ENCODE results near the gene SH3RF3.
A peak's percentile ranks its signal among the peaks of the same experiment; 100 is the strongest.

SH3RF3 gene

DNA sequence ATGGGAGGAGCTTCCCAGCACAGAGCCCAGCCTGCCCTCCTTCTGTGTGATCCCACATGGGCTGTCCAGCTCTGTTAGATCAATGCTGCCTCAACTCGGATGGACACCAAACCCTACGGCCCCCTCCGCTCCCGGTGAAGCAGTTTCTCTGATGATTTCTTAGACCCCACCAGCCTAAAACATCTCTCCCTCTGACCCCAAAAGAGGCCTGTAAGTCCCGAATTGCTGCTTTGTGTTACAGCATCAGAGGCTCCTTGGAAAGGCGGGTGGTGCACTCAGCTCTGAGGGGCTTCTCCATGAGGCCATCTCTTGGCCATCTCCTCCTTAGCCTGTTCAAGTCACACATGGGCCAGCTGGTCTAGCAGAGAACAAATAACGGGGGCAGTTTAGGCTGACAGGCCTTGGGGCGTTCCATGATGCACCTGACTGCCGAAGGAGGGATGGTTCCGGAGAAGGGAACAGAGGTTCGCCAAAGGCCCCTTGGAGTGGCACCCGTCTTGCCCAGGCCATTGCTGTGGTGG, 240.7 kb downstream of the SH3RF3 start:
- no peak for DNase-seq

DNA sequence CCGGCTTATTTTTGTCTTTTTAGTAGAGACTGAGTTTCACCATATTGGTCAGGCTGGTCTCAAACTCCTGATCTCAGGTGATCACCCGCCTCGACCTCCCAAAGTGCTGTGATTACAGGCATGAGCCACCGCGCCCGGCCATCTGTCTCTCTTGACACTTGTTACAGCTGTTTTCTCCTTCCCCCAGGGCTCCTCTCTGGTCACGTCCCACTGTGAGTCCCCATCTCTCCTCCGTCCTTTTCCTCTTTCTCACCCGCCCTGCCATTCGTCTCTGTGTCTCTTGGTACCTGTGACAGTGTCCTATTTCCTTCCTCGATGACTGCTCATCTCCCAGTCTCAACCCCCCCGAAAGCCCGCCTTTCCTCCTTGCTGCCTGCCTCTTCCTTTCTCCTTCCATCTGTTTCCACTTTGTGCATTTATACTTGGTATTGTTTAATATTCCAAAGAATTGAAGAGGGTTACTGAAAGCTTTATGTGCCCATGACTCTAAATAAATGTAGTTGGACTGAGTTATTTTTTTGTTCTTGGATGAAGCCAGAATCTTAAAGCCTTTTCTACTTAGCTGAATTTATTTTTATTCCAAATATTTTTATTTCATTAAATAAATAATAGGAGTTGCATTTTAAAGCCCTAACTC, 241.5 kb downstream of the SH3RF3 start:
- no peak for DNase-seq

DNA sequence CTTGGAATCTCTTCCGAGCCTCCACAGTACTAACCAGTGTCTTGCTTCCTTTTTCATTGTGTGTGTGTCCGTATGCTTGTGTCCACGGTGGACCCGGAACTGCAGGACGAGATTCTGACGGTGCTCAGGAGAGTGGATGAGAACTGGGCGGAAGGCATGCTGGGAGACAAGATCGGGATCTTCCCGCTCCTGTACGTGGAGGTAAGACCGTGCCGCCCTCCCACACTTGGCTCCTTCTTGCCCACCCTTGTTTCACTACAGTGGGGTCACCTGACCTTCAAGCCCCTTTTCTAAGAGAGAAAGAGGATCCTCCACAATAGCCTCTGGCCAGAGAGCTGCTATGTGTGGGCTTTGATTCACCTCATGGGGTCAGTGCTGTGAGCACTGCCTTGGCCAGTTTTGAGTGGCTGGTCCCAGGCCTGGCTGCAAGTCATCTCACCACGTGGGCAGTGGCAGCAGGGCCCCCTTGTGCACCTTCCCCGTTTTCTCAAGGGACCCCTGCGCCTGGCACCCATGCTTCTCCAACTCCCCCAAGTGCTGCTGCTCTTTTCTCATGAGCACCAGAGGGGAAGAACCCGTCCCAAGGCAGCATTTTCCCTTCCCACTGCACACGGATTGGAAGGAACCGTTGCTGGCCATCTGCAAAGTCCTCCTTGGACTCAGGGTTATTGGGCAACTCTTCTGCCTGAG, 242.6 kb downstream of the SH3RF3 start:
- DNase-seq = no peak

DNA sequence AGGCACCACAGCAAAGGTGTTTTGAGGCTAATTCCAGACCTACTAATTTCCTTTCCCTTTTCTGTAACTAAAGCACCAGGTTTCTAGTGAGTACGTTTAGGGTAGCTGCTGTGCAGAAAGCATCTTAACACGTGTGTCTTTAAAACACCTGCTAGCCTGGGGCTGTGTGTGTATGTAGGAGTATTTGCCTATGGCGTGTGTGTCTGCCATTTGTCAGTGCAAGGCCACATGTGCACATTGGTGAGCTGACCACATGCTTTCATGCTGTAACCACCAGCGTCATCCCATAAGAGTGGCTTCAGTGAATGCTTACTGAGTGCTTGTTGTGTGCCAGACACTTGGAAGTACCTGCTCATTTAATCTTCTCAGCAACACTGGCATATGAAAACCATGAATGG, 243.2 kb downstream of the SH3RF3 start:
- no peak for DNase-seq

DNA sequence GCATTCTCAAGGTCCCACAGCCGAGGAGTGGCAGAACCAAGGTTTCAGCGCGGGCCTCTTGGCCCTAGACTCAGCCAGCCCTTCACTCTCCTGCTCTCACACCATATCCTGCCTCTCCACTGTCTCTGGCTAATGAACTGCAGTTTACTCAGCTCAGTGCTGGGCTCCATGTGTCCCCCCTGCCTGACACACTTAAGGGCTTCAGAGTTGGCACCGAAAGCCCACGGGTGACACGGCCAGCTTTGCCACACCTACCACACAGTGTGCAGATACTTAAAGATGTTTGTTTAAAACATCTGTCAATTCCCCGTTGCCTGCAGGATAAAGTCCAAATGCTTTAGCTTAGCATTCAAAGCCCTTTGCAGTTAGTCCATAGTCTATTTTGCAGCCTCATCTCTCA, 243.6 kb downstream of the SH3RF3 start:
- no peak for DNase-seq

DNA sequence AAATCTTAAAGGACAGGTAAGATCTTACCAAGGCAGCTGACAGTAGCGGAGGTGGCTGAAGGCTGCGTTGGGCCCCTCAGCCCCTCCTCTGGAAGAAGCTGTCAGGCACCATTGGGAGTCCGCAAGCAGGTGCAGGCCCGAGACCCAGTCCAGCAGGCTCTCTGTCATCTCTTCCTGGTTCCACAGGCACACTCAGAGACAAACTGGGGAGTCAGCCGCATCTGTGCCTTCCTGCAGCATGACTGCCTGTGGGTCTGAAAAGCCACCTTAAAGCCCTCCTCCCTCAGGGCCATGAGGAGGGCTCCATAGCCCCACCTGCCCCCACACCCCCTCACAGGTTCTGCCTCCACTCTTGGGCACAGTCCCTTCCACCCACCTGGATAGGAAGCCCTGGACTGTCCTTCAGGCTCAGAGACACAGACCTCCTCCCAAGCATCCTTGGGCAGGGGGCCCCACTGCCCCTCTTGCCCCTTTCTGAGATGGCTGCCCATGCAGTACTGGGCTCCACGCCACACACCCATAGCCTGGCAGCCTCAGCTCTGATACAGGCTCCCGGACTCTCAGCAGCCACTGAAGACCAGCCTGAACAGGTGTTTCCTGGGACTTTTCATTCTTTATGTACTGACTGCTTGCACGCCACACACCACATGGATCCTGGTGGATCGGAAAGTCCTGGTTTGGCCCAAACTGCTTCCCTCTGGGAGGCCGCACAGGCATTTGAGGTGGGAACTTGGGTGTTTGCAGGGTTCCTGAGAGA, 245.0 kb downstream of the SH3RF3 start:
- no peak for DNase-seq

DNA sequence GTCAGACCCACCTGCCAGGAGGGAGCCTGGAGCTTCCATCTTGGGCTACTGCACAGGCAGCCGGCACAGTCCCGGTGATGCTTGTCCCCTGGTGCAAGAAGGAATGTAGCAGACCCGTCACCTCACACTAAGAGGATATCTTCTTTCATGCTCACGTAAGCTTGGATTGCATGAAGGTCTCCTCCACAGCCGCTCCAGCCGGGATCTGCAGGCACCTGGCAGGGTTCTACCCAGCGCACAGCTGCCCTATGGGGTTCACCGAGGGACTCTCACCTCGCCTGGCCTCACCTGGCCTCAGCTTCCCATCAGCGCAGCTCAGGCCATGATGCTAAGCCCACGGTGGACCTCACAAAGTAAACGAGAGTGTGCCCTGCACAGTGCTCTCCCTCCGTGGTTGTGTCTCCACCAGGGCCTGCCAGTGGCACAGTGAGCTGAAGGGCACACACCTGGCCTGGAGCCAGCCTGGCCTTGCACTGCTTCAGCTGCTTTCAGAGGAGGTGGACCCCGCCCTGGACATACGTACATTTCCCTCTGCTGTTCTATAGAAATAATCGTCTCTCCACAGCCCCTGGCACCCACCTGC, 245.6 kb downstream of the SH3RF3 start:
- no peak for DNase-seq

DNA sequence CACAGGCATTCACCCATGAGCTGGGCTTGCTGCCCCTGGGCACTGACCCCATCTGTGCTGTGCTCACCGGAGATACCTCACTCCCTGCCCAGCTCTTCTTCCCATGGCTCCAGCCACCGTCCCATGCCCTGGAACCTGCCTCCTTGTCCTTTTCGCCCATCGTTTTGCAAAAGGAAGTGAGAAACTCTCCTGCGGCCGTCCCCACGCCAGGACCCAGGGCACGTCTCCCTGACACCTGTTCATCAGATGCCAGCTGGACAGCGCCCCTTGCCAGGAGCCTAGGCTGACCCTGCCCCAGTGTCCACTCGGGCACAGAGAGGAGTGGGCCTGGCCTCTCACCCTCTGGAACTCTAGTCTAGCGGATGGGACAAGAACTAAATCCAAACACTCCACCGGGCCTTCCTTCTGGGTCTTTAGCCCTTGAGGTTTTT, 246.1 kb downstream of the SH3RF3 start:
- DNase-seq = no peak

DNA sequence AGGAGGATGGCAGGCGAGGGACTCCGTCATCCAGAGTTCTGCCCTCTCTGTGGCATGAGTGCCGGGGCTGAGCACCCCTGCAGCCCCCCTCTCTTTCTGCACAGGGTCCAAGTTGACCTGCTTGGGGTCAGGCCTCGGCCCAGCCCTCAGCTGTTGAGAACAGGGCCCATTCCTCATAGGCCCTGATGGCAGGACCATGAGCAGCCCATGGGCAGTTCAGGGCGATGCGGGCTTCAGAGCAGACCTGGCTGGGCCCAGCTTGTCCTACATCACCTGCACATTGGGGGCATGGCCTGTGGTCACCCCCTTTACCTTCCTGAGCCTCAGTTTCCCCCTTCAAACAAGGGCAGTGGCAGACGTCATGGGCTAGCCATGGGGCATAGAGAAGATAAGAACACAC, 246.7 kb downstream of the SH3RF3 start:
- DNase-seq = no peak

DNA sequence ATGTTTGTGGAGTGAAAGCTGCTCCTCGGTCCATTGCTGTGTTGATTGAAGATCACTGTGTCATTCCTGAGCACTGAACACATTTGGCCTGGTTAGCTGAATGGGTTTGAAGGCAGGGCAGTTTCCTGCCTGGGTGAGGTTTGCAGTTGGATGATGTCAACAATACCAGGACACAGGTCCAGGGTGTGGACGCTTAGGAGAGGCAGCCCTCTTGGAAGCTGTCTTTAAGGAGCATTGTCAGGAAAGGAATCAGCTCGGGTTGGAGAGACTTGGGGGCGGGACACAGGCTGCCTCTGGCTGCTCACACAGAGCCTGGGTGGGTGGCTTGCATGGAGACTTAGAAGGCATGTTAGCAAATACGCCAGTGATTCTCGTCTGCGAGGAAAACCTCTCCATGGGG, 247.1 kb downstream of the SH3RF3 start:
- no peak for DNase-seq

DNA sequence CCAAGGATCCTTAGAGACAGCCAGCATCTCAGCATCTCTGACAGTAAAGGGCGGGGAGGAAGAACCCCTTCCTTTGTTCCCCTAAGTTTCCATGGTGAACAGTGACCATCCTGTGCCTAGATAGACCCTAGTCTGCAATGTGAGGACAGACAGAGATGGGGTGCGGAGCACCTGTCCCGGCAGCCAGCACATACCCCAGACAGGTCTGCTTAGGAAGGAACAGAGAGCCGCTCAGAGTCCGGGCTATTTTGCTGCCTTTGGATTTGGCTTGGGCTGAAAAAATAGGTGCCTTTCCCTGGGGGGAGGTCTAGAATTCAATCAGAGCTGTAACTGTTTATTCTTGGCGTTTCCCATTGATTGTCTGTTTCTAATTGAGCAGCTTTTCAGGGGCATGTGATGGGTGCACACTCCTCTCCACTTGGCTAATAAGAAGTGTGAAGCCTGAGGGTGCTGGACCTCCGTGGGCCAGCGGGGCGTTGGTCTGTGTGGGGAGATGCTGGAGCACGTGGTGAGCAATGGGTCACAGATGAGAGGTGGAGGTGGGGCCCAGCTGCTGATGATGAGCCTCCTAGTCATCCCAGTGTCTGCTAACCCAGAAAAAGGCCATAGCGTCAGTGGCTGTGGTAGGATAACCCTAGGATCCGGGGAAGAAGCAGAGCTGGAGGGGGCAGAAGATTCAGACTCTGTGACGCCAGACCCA, 247.9 kb downstream of the SH3RF3 start:
- no peak for DNase-seq

DNA sequence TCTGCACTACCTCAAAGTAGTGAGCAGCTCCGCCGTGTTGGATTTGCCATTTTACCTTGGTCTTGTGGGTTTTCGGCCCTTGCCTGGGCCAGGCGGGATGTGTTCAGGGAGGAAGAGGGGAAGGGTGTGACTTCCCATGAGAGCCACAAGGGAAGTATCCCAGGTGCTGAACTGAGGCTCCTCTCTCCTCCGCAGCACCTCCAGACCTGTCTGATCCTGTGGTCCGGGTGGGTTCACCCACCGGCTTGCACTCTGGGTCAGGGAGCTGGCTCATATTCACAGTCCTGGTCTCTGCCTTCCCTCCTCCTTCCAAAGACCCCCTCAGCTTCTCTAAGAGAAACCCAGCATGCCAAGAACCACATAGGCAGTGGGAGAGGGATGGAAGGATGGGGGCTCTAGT, 249.0 kb downstream of the SH3RF3 start:
- no peak for DNase-seq

DNA sequence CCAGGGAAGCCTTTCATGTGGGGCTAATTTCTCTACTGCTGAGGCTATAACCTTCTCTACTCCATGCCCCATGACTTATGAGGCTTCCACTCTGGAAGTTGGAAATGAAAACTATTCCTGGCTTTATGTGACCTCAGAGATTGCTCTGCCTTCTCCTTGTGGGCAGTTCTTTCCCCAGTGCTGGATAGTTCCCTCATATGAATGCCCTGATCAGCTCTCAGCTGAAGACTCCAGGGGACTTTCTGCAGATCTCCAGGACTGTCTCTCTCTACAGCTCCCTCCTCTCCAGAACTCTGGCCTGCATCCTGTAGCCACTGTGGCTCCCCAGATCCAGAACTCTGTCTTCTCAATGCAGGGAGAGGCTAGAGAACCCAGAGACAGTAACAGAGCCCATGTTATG, 249.7 kb downstream of the SH3RF3 start:
- DNase-seq = no peak

DNA sequence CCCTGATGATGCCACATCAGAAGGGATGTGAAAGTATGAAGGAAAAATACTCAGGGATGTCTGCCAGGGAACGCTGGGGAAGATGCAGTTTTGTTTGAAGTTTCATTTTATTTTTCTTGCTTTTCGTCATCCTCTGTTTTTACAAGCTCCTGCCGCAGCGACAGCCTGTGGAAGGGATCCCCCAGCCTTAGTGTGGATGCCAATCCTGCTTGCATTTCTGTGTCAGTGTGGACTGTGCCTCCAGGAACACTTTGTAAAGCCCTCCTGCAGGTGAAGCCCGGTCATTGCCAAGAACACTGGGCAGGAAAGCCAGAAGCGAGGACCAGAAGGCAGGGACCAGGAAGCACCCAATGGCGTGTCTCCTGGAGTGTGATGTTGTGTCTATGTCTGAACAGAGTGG, 250.5 kb downstream of the SH3RF3 start:
- no peak for DNase-seq

DNA sequence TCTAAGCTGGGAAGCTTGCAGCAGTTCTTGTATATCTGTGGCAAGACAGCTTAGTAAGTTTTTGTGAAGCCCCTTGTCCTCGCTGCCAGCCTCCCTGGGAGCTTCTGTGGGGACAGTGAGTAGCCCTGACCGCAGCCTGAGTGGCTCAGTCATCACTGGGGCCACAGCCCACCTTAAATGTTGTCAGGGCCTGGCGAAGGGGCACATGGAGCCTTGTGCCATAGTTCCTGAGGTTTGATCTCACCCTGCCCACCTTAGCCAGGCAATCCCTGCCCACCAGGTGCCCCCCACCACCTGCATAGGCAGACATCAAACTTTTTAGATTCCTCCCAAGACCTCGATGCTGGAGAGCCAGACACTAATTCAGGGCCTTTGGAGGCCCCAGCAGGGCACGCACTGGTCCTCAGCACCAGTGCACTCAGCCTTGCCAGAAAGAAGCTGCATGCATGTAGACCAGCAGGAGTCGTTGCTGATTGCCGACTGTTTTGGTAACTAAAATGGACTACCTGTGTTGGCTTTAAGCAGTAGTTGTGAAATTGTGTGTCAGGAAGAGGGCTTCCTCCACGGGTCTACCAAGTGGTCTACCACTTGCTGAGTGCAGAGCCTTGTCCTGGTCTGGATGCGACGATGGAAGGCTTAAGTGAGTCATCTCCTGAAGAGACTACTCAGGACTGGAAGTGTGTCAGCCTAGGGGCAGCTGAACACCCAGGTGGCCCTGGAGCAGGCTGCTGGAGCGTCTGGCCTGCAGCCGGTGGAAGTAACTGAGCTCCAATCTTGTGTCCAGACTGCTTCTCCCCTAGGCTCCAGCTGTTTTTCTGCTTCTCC, 251.7 kb downstream of the SH3RF3 start:
- DNase-seq = no peak

DNA sequence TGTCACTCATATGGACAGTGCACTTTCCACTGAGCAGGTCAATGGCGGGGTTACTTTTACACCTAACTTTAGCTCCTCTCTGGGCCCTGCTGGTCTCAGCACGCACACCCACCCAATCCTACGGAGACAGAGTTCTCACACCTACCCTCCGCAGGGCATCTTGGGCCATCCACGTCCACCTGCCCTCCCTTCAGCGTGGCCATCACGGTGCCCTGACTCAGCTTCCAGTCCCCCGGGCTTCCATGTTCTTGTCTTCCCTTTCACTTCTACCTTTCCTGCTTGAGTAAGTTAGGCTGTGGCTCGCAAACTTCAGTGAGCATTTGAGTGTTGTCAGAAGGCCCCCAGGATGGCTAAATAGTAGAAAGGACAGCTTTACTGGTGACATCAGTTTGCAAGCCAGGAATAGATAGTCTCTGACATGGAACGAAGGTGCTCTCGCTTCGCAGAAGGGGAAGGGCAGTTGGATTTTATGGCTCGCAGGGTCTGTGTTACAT, 252.4 kb downstream of the SH3RF3 start:
- DNase-seq = no peak

DNA sequence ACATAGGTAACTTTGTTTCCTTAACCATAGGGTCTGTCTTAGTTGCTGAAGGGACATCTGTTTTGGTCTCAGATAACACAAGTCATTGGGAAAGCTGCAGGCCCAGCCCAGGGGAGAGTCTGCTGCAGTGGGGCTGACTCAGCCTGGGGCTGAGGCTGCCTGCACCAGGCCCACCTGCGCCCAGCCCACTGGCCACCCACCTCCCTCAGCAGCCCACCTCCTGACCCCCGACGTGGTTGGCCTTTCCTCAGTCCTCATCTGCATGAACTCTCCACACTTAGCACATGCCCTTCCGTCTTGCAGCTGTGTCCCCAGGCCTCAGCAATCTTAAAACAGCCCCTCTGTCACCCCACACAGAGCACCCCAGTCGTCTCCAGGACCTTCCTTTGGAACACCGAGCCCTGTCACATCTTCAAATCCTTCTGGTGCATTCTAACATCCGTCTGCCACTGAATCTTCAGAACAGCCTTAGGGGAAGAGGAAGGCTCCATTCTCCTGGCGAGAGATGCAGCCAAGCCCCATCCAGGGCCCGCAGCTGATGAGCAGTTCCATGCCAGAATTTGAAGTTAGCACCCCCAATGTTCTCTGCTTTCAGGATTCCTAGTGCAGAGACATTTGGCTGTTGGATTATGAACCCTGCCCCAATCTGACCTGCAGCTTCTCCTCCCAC, 253.4 kb downstream of the SH3RF3 start:
- no peak for DNase-seq

DNA sequence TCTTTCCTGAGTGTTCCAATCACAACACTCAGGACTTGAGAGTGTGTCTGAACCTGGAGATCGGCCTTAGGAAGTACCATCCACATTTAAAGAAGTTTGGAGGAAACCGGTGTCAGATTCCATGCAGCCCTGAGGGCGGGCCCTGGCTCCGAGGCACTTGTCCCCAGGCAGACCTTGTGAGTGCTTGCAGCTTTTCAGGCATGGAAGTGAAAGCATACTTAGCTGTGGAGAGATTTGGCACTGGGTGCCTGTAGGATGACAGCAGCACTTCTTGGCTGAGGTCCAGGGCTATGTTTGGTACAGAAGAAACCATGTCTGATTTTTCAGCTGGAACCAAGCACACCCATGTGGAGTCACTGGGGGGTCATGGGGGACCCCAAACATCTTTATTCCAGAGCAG, 253.9 kb downstream of the SH3RF3 start:
- peak; percentile 58 for DNase-seq

DNA sequence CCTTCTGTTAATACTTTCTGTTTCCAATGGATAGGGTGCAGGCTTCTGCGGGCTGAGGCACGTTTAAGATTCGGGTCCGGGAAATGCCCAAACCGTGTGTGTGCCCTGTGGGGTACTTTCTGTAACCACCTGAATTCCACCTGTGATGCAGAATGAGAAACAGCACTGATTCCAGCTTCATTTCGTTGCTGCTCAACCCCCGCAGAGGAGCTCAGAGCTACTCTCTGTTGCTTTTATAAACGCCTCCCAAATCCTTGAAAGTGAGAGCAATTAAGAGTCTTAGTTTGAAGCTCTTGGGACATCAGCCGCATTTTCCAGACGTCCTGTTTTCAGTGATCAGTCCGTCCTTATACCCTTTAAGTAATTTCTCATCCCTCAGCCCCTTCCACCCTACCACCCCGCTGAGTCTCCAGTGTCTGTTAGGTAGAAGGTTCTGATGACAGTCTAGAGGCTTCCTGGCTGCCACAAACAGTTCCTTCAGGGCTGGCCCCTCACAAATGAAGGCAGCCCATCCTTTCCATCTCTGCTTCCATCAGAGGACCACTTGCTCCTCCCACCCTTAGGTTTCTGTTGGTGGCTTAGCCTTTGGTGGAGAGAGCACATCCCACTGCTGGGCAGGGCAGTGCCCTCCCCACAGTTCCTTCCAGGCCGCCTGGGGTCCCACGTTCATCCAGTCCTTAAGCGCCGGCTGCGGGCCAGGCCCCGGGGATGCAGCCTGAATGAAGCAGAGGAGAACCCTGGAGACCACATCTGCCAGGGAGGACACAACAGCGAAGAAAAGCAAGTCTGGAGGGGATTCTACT, 254.7 kb downstream of the SH3RF3 start:
- no peak for DNase-seq

Measured in MV-4-11 (cell line).